Ovary (tissue), 3 donors: ENCODE measurements around the gene DBH.

Source experiments
- CTCF ChIP-seq, 3 donors: fragments of 450-650 bp in 2 of 3; fragments of 200-600 bp in 1 of 3; IDR thresholded peaks; one replicate each; pipeline versions ENCODE4 v1.5.1 to v1.8.0; 2016 to 2022; ENCODE audit warnings: antibody characterized with exemption in 3 of 3, mild to moderate bottlenecking in 1 of 3
- EP300 ChIP-seq: sonication (generic); formaldehyde crosslinking; IDR thresholded peaks from one replicate; pipeline ENCODE4 v1.6.1; 2017; ENCODE audit warnings: antibody characterized with exemption
- POLR2A ChIP-seq: fragments of 450-650 bp; IDR thresholded peaks from one replicate; pipeline ENCODE4 v1.6.1; 2017; ENCODE audit warnings: antibody characterized with exemption, mild to moderate bottlenecking, moderate library complexity
- donor health status: DM: no; HTN: no; CAD: no.

GRCh38 chr9:133692364-133692985 is 56.3 kb downstream of the DBH start:
- TF ChIP-seq POLR2A: no peak
- no peak for TF ChIP-seq CTCF (IDR thresholded peaks at IDR 0.05)
- no peak for TF ChIP-seq EP300
